Heart left ventricle (tissue), 13 donors: Measurements from ENCODE around the gene WNT8B.

Experiments used
- CTCF ChIP-seq, 12 donors: fragments of 200-600 bp; sonication (generic) in 4 of 12; IDR thresholded peaks; one replicate each; pipeline versions ENCODE4 v1.5.0 to v1.8.0; 2018 to 2022; ENCODE audit warnings: antibody characterized with exemption in 12 of 12, mild to moderate bottlenecking in 5 of 12
- POLR2A ChIP-seq, 2 donors: fragments of 450-650 bp; IDR thresholded peaks; one replicate each; pipeline ENCODE4 v1.6.1; 2017; ENCODE audit warnings: antibody characterized with exemption in 2 of 2, mild to moderate bottlenecking in 2 of 2, moderate library complexity in 2 of 2
- donor health status: ischemic (EF 13 %, LVEDD 7.1; RV severe dilation, severe dysfunction).
- donor health status: DM: no; HTN: yes; CAD: no.
- donor health status: DM: no; HTN: no; CAD: no.
- donor health status: ischemic (EF 25% LVEDD 6.9; RV normal size, moderate dysfunction).
- donor health status: ischemic (EF 25% LVEDD 5.7; RV mildly dilated, moderate dysfunction).
- donor health status: ischemic (EF 35%, LVEDD 5.7; RV mildly dilated, moderate dysfunction).
- donor health status: nonischemic (EF 11% LVEDD 7.7; RV severe dilation, severe dysfunction).
- donor health status: DM: yes; HTN: yes; CAD: no.
- donor health status: PGD.
- donor health status: ischemic (EF 29% LVEDD 5.4; RV normal size, mild dysfunction).
- donor health status: nonischemic (EF 23%, LVEDD 6.1; RV moderate dilation, normal function).

- TF ChIP-seq POLR2A (IDR thresholded peaks at IDR 0.05) (no peak), CTCF (IDR thresholded peaks at IDR 0.05) (no peak)
Measured at GRCh38 chr10:100487529-100487928, 24.7 kb downstream of the WNT8B start.
